Inflammatory macrophage treated with lipopolysaccharide for 4 hours (primary cell): ENCODE results near the gene RUBCN.
"Not testable (repeated sequence)": the region's sequence is repeated elsewhere in the genome, so short reads cannot be mapped to it uniquely, and the experiment has no call there.

ENCODE experiments used
- DNase-seq: peaks from one replicate; pipeline ENCODE4 v3.0.0-alpha.2; 2020

RUBCN gene

DNA sequence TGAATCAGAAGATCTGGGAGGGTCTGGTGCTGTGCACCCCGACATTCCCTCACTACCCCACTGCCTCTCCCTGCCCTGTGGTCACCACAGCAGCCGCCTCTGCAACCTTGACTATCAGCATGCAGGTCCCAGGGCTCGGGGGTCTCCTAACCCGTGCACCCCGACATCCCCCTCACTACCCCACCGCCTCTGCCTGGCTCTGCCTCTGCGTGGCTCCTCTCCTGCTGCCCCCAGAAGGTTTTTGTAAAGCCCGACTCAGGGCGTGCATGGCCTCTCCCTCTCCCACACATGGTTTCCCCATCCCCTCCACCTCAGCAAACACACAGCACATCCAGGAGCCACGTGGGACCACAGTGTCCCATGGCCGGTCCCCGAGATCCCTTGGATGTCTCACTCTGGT lies 79.7 kb downstream of the RUBCN start:
- not testable (repeated sequence) for DNase-seq

GRCh38 chr3:197656129-197656528 lies 80.6 kb downstream of the RUBCN start:
- not testable (repeated sequence) for DNase-seq

- DNase-seq = not testable (repeated sequence)
These were observed 81.7 kb downstream of the RUBCN start for GRCh38 chr3:197654998-197655330.

- DNase-seq = not testable (repeated sequence)
These were observed 82.4 kb downstream of the RUBCN start for GRCh38 chr3:197654090-197654997.

DNA sequence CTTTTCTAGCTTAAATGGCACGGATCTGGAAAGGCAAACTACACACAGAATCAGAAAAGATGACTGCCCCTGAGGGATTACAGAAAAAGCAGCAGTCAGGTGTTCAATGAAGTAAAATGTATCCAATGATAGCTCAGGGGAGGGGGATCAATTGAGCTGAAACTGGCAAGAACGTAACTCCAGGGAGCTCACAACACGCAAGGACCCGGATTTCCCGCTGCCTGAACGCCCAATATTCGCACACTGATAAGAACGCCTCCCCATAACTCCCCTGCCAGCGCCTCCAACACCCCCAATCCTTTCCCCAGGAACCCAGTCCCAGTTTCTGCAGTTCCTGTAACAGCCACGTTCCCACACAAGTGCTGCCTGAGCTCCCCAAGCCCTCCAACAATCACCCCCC lies 83.8 kb downstream of the RUBCN start:
- DNase-seq = not testable (repeated sequence)

- not testable (repeated sequence) for DNase-seq
These were observed 89.1 kb downstream of the RUBCN start for GRCh38 chr3:197647649-197648048.

GRCh38 chr3:197647191-197647590 lies 89.5 kb downstream of the RUBCN start:
- DNase-seq = not testable (repeated sequence)

DNA sequence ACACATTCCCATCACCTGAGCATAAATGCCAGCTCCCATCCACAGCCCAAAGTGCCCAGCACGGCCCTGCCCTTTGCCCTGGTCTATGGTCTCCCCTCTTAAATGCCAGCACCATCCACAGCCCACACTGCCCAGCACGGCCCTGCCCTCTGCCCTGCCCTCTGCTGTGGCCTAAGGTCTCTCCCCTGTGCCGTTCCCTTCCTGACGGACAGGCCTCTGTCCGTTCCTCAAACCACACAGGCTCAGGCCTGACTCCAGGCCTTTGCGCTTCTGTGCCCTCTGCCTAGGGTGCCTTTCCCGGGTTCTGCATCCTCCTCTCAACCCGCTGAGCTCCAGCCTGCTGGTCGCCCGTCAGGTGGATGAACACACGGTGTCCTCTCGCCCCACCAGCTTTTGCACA lies 90.4 kb downstream of the RUBCN start:
- DNase-seq = not testable (repeated sequence)

DNA sequence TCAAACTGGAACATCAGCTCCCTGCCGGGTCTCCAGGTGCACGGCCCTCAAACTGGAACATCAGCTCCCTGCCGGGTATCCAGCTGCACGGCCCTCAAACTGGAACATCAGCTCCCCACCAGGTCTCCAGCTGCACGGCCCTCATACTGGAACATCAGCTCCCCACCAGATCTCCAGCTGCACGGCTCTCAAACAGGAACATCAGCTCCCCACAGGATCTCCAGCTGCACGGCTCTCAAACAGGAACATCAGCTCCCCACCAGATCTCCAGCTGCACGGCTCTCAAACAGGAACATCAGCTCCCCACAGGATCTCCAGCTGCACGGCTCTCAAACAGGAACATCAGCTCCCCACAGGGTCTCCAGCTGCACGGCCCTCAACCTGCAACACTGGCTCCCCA lies 99.1 kb downstream of the RUBCN start:
- DNase-seq = not testable (repeated sequence)

GRCh38 chr3:197631989-197632388 lies 104.7 kb downstream of the RUBCN start:
- DNase-seq = not testable (repeated sequence)

DNA sequence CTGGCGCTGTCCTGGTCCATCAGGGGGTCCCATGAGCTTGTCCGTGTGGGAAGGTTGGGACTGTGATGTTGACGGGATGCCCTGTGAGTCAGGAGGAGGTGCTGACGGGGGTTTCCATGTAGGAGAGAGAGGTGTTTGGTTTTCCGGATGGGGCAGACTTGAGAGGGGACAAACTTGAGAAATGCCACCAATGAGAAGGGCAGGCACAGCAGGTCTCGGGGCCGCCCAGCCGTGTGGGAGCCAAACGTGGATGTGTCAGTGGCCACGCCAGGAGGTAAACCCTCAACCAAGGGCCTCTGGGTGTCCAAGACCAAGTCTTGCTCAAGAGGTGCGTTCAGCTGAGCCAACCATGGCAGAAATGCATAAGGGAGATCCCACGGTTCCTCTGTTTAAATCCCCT lies 105.9 kb downstream of the RUBCN start:
- not testable (repeated sequence) for DNase-seq

DNA sequence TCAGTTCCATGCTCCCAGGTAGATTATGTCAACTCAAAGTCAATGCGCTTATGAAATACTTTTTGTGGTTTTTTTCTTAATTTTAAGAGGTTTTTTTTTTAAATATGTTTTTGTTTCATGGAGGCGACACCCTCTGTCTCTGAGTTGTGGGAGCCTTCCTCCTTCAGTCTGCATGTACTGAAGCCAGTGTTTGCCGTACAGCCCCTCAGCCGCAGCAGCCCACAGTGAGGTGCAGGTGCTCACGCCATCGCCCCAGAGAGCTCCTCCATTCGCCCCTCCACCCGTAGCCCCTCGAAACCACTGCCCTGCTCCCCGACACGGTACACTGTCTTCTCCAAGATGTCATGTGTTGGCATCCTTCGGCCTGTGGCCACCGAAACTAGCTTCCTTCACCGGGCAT lies 107.4 kb downstream of the RUBCN start:
- DNase-seq = not testable (repeated sequence)

DNA sequence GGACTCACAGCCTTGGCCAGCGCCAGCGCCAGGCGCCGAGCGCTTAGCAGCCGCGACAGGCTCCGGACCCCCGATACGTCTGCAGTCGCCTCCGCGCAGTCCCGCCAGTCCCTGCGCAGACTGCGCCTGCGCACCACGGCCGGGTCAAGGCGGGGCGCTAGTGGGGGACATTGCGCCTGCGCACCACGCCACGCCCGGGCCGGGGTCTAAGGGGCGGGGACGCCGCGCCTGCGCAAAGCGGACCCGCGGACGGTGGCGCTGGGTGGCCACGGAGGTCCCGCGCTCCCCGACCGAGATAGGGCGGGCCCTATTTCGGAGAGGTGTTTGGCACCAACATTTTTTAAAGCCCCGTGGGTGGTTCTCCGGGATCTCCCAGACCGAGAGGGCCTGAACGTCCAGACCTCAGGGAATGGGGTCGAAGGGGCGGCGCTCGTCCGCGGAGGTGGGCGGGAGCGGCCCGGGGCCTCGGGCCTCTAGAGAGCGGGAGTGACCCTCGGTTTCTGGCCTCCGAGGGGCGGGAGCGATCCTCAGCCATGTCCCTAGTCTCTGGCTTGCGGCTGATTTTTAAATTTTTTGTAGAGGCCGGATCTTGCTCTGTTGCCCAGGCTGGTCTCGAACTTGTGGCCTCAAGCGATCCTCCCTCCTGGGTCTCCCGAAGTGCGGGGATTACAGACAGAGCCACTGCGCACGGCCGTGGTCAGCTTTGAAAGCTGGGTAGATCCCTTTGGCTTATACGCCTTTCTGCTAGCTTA lies 108.8 kb downstream of the RUBCN start:
- peak; percentile 75 for DNase-seq

GRCh38 chr3:197627158-197627771 lies 109.4 kb downstream of the RUBCN start:
- not testable (repeated sequence) for DNase-seq

DNA sequence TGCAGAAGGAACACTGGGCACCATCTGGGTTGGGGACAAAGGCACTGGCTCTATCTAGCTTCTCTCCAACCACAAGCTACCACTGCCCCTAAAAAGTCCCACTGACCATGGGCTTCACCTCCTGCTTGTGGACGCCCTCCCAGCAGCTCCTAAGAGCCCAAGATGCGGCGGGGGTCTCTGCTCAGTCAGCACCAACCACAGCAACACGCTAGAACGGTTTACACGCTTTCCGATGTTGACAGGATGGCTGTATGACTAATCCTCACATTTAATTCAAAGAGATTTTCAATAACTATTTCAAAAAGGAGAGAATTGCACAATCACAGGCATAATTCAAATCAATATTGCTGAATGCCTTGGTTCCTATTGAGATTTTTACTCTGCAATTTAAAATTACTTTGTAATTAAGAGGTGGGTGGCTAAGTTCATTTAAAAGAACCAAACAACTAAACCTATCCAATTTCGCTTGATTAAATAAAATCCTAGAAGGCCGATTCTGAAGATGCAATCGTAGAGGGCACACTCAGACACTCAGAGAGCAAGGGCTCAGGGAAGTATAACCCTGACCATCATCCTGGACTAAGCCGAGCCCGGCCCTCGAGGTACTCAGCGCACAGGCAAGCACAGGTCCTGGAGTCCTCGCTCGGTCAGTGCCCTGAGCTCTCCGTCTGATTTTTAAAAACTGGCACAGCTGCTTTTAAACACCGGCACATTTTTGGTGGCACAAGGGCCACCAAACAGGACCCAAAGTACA lies 110.1 kb downstream of the RUBCN start:
- DNase-seq = not testable (repeated sequence)

GRCh38 chr3:197621478-197621877 lies 115.2 kb downstream of the RUBCN start:
- DNase-seq = not testable (repeated sequence)
